ENCODE results near the gene COBL.

DNA sequence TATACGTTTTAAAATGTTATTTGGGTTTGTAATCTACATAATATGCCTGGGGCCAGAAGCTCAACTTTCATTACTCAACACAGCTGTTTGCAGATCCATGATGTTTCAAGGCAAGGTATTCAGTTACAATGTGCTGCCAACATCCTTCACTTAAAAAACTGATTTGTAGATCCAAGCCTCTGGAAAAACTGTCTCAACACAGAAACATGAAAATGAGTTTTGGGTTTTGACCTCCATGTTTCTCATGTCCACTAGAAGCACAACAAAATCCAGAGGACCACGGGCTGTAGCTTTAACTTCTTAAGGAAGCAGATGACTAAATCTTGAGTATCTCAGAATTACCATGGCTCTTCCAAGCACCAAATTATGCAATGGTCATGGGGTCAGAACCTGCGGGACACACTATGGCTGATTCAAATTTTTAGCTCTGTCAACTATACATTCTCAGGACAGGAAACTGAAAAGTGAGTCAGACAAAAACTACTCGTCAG, 286.9 kb downstream of the COBL start:
- TF ChIP-seq, protein P1, sequence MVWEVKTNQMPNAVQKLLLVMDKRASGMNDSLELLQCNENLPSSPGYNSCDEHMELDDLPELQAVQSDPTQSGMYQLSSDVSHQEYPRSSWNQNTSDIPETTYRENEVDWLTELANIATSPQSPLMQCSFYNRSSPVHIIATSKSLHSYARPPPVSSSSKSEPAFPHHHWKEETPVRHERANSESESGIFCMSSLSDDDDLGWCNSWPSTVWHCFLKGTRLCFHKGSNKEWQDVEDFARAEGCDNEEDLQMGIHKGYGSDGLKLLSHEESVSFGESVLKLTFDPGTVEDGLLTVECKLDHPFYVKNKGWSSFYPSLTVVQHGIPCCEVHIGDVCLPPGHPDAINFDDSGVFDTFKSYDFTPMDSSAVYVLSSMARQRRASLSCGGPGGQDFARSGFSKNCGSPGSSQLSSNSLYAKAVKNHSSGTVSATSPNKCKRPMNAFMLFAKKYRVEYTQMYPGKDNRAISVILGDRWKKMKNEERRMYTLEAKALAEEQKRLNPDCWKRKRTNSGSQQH (CRISPR knock-in tag; IDR thresholded peaks at IDR 0.05), result no peak
- TF ChIP-seq SRSF9 (IDR thresholded peaks at IDR 0.05; ENCODE audit: borderline replicate concordance, low read depth, low read length) (no peak), PHB (CRISPR knock-in tag; IDR thresholded peaks at IDR 0.05) (no peak), EP300 (IDR thresholded peaks at IDR 0.05; ENCODE audit: low read length) (no peak), THRAP3 (IDR thresholded peaks at IDR 0.05; ENCODE audit: borderline replicate concordance) (no peak), HMG20B (CRISPR knock-in tag; IDR thresholded peaks at IDR 0.05) (no peak), MTA3 (IDR thresholded peaks at IDR 0.05; ENCODE audit: borderline replicate concordance) (no peak)
- TF ChIP-seq, protein P2, sequence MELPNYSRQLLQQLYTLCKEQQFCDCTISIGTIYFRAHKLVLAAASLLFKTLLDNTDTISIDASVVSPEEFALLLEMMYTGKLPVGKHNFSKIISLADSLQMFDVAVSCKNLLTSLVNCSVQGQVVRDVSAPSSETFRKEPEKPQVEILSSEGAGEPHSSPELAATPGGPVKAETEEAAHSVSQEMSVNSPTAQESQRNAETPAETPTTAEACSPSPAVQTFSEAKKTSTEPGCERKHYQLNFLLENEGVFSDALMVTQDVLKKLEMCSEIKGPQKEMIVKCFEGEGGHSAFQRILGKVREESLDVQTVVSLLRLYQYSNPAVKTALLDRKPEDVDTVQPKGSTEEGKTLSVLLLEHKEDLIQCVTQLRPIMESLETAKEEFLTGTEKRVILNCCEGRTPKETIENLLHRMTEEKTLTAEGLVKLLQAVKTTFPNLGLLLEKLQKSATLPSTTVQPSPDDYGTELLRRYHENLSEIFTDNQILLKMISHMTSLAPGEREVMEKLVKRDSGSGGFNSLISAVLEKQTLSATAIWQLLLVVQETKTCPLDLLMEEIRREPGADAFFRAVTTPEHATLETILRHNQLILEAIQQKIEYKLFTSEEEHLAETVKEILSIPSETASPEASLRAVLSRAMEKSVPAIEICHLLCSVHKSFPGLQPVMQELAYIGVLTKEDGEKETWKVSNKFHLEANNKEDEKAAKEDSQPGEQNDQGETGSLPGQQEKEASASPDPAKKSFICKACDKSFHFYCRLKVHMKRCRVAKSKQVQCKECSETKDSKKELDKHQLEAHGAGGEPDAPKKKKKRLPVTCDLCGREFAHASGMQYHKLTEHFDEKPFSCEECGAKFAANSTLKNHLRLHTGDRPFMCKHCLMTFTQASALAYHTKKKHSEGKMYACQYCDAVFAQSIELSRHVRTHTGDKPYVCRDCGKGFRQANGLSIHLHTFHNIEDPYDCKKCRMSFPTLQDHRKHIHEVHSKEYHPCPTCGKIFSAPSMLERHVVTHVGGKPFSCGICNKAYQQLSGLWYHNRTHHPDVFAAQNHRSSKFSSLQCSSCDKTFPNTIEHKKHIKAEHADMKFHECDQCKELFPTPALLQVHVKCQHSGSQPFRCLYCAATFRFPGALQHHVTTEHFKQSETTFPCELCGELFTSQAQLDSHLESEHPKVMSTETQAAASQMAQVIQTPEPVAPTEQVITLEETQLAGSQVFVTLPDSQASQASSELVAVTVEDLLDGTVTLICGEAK (IDR thresholded peaks at IDR 0.05), result no peak
- TF ChIP-seq, protein P2 (CRISPR knock-in tag; IDR thresholded peaks at IDR 0.05), result no peak
- TF ChIP-seq, protein P3, sequence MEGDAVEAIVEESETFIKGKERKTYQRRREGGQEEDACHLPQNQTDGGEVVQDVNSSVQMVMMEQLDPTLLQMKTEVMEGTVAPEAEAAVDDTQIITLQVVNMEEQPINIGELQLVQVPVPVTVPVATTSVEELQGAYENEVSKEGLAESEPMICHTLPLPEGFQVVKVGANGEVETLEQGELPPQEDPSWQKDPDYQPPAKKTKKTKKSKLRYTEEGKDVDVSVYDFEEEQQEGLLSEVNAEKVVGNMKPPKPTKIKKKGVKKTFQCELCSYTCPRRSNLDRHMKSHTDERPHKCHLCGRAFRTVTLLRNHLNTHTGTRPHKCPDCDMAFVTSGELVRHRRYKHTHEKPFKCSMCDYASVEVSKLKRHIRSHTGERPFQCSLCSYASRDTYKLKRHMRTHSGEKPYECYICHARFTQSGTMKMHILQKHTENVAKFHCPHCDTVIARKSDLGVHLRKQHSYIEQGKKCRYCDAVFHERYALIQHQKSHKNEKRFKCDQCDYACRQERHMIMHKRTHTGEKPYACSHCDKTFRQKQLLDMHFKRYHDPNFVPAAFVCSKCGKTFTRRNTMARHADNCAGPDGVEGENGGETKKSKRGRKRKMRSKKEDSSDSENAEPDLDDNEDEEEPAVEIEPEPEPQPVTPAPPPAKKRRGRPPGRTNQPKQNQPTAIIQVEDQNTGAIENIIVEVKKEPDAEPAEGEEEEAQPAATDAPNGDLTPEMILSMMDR (IDR thresholded peaks at IDR 0.05 in 2 of 3, conservative IDR thresholded peaks at IDR 0.05 in 1 of 3; ENCODE audit: insufficient read depth in 2 of 3, low read depth in 1 of 3, low read length in 3 of 3), result no peak
- TF ChIP-seq, protein P4, sequence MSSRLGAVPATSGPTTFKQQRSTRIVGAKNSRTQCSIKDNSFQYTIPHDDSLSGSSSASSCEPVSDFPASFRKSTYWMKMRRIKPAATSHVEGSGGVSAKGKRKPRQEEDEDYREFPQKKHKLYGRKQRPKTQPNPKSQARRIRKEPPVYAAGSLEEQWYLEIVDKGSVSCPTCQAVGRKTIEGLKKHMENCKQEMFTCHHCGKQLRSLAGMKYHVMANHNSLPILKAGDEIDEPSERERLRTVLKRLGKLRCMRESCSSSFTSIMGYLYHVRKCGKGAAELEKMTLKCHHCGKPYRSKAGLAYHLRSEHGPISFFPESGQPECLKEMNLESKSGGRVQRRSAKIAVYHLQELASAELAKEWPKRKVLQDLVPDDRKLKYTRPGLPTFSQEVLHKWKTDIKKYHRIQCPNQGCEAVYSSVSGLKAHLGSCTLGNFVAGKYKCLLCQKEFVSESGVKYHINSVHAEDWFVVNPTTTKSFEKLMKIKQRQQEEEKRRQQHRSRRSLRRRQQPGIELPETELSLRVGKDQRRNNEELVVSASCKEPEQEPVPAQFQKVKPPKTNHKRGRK (tag; IDR thresholded peaks at IDR 0.05), result no peak
